ENCODE data around the gene B3GNT8.
"Not testable (repeated sequence)": the region's sequence is repeated elsewhere in the genome, so short reads cannot be mapped to it uniquely, and the experiment has no call there.

B3GNT8 gene

DNA sequence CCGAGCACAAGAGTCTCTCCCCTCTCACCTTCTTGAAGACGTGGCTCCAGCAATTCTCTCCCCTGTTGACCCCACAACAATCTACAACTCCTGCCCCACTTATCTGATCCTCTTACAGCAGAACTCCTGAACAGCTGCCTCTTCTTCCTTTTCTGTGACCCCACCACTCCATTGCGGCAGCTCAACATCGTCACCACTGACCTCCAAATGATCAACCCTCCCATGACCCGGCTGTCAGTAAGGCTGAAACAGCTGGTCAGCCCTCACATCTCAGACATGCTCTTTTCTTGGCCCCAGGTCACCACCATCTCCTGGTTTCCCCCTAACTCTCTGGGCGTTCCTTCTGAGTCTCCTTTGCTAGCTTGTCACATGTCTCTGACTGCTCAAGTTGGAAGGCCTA, 31.8 kb downstream of the B3GNT8 start:
- DNase-seq (ENCODE audit: low read depth in 2 of 2), result no peak

DNA sequence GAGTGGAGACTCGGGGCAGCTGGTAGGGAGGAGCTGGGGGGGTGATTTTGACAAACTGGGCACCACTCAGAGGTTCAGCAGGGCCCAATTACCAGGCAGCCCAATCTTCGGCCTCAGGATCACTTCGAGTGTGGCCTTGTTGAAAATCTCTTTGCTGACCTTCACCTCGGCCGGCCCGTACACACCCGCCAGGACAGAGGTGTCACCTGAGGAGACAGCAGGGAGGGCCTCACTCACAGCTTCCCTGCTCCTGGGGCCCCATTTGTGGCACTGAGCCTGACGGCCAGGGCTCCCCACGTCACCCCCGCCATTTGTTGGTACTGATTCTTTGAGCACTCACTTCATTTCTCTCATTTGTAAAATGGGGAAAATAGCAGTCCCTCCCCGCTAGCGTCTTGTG, 34.4 kb downstream of the B3GNT8 start:
- no peak for DNase-seq (ENCODE audit: low read depth in 2 of 2)

DNA sequence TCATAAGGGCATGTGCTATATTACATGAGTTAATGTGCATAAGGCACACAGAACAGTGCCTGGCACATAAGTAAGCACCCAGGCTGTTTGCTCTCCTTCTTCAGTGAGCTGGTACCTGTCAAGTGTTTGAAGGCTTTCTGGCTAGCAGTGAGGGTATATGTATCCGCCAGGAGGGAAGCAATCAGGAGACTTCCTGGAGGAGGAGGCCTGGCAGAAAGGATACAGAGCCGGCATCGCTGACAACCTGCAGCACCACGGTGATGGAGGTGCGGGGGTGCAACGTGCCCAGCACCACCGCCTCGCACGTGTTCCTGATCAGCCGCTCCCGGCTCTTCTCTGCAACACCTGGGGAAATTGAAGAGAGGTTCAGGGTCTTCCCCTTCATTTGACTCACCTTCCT, 35.6 kb downstream of the B3GNT8 start:
- DNase-seq (ENCODE audit: low read depth in 2 of 2), result no peak

DNA sequence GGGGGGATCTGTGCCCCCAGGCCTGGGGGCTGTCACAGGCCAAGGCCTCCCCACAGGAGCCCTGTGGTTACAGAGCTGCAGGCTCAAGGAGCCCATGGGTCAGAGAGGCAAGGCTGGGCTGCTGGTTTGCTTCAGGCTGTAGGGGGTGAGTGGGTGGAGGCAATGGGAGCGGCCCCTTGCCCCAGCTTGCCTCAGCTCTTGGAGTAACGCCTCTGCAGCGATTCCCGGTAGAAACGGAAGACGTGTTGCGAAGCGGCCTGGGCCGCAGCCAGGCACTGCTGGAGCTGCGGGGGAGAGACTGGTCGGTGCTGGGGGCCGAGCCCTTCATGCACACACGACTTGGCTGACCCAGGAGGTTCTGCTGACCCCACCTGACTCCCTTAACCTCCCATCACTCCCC, 40.7 kb downstream of the B3GNT8 start:
- DNase-seq (ENCODE audit: low read depth in 2 of 2), result no peak

DNA sequence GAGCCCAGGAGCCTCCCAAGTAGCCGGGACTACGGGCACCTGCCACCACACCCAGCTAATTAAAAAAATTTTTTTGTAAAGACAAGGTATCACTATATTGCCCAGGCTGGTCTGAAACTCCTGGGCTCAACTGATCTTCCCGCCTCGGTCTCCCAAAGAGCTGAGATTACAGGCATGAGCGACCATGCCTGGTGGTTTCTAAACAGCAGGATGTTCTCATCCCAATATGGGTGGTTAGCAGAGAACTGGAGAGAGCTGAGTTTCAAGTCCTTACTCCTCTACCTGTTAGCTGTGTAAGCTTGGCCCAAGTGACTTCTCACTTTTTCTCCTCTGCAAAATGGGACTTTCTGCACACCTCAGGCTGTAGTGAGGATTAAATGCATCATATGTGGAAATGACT, 42.8 kb downstream of the B3GNT8 start:
- DNase-seq (ENCODE audit: low read depth in 2 of 2), result no peak

DNA sequence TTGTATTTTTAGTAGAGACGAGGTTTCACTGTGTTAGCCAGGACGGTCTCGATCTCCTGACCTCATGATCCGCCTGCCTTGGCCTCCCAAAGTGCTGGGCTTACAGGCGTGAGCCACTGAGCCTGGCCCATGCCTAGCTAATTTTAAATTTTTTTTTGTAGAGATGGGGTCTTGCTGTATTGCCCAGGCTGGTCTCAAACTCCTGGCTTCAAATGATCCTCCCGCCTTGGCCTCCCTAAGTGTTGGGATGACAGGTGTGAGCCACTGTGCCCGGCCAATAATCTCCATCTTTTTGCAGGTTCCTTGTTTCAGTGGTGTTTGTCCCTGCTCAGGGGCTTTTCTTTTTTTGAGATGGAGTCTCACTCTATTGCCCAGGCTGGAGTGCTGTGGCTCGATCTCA, 45.6 kb downstream of the B3GNT8 start:
- not testable (repeated sequence) for DNase-seq (ENCODE audit: low read depth in 2 of 2)

DNA sequence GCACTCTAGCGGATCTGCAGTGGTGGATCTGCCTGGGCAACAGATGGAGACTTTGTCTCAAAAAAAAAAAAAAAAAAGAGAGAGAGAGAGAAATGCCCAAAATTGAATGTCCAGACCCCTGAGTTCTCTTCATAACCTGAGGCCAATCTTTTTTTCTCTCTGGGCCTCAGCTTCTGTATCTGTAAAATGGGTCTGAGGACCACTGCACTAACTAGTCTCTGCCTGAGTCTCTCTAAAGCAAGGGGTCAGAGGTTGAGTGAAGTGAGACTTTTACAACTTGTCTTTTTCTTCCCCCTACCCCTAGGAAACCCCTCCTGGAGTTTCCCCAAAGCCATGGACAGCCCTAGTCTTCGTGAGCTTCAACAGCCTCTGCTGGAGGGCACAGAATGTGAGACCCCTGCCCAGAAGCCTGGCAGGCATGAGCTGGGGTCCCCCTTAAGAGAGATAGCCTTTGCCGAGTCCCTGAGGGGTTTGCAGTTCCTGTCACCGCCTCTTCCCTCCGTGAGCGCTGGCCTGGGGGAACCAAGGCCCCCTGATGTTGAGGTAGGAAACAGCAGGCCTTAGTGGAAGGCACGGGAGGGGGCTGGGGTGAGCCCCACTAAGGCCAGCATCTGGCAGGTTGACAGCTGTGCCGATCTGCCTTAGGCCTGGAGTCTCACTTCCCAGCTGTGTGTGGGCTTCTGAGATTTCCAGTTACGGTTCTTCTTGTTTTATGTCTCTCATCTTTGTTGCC, 49.0 kb downstream of the B3GNT8 start:
- no peak for DNase-seq (ENCODE audit: low read depth in 2 of 2)

DNA sequence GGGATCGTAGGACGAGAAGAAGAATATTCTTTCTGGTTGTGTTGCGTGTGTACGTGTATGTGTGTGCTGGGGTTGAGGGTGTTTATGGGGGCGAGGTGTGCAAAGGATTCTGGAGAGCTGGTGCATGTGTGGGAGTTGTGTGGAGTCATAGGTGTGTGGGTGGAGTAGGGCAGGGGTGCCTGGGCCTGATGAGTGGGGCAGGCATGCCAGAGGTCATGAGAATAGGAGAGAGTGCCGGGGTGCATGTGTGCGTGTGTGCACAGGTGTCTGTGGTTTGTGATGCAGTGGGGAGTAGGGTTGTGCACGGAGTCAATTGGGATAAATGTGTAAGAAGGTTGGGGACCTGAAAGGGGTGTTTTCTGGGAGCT, 50.2 kb downstream of the B3GNT8 start:
- no peak for DNase-seq (ENCODE audit: low read depth in 2 of 2)

DNA sequence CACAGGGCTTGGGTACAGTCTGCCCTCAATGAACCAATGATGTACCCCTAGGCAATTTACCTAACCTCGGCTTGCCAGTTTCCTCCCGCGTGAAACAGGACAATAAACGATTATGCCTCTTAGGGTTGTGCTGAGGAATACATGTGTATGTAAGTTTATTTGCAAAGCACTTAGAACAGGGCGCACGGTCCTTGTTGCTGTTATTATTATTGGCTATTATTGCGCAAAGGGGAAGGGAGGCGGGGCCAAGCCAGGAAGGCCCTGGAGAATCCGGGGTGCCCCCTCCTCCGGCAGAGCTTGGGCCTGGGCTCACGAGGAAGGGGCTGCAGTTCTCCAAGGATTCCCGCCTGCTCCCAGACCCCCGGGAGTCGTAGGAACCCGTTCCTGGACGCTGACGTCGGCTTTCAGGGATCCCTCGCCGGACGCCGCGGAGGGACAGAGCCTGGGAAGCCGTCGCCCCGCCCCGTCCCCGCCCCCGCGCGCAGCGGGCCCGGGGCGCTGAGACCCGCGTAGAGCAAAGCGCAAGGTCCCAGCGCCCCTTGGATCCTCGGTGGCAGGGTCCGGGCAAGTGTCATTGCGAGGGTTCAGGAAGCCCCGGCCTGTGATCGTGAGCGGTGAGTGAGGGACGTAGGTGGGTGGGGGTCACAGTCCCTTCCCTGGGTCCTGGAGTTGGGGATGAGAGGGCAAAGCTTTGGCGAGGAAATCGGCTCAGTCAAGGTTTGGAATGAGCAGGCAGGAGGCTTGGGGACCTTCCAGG, 50.8 kb downstream of the B3GNT8 start, which contains the start of gene TMEM91:
Gene TMEM91, plus strand, starts transcription at position 293 of the 757 bp plus-strand sequence. CDS start 1,777 bp downstream, outside the sequence.
- no peak for DNase-seq (ENCODE audit: low read depth in 2 of 2)
